ENCODE data around the gene PRPF6. TPM values are rescaled to one million over a fixed set of nuclear protein-coding genes. Genes with fewer than 3 reads are reported as not detected.
A peak's percentile ranks its signal among the peaks of the same experiment; 100 is the strongest.

PRPF6 gene
- total and polyA plus RNA-seq, 2 donors (not counting 1 experiment from before 2014, with no cell fraction given) = 31.7 to 82.9 TPM

- Histone ChIP-seq H2AFZ (ENCODE audit: insufficient read depth, low read depth, low read length, poor library complexity, severe bottlenecking) (no peak overlapping the region), H3K9ac (ENCODE audit: low read length) (no peak overlapping the region), H4K20me1 (ENCODE audit: control insufficient read depth, insufficient read depth, low read length, poor library complexity, severe bottlenecking) (peaks cover 84% of the 10 kb centered on the region), H3K4me2 (replicated peaks; ENCODE audit: low read depth, low read length, poor library complexity, severe bottlenecking) (no peak overlapping the region), H3K36me3 (replicated peaks in 1 of 2; ENCODE audit: control extremely low read depth in 1 of 2, control insufficient read depth in 1 of 2, extremely low read depth in 1 of 2, insufficient read depth in 2 of 2, low read length in 1 of 2) (peaks cover 3 to 63% of the 10 kb centered on the region in 2 experiments), H3K79me2 (ENCODE audit: control insufficient read depth, insufficient read depth, low read length) (peaks cover 44% of the 10 kb centered on the region), H3K27ac (ENCODE audit: low read length in 2 of 2) (no peak overlapping the region), H3K9me3 (ENCODE audit: control extremely low read depth in 1 of 3, control insufficient read depth in 2 of 3, insufficient read depth in 1 of 3, low read length in 2 of 3) (peaks cover 0 to 29% (median 0%) of the 10 kb centered on the region in 3 donors), H3K4me3 (ENCODE audit: control extremely low read depth in 1 of 5, extremely low read depth in 1 of 5, insufficient read depth in 1 of 5, low read depth in 2 of 5, low read length in 4 of 5) (no peak overlapping the region), H3K27me3 (replicated peaks in 1 of 4; ENCODE audit: control extremely low read depth in 1 of 4, control insufficient read depth in 3 of 4, insufficient read depth in 4 of 4, low read length in 3 of 4) (no peaks in the 10 kb centered on the region), H3K4me1 (ENCODE audit: control insufficient read depth in 2 of 2, insufficient read depth in 2 of 2, low read length in 2 of 2) (peaks cover 9 to 15% of the 10 kb centered on the region in 2 donors)
- Mint-ChIP-seq H3K4me1 (peaks cover 13% of the 10 kb centered on the region), H3K9me3 (ENCODE audit: insufficient read depth) (no peaks in the 10 kb centered on the region), H3K27ac (no peak overlapping the region), H3K4me3 (no peak overlapping the region), H3K27me3 (no peaks in the 10 kb centered on the region)
- ATAC-seq (ENCODE audit: low read depth) (no peak), DNase-seq (peak; percentile 21)
- WGBS (ENCODE audit: insufficient coverage) = 94% methylated on average over 17 of the region's 33 CpGs
- POLR2A ChIA-PET = interaction anchor here (0.6 kb wide), 1 partner anchor 27 kb away, joined by 4 read pairs; no protein-coding TSS in a partner anchor
- intact Hi-C loops (cut with micrococcal nuclease) = no loop called here
- CTCF ChIA-PET = no interaction called here
- TF ChIP-seq CTCF (IDR thresholded peaks at IDR 0.05) (no peak), EZH2 (IDR thresholded peaks at IDR 0.05; ENCODE audit: borderline replicate concordance, insufficient read depth, low read depth, low read length, poor library complexity, severe bottlenecking) (no peak)
Observed at GRCh38 chr20:63939061-63939935, 41.6 kb upstream of the PRPF6 start.

- Histone ChIP-seq H3K9me3 (ENCODE audit: control extremely low read depth in 1 of 3, control insufficient read depth in 2 of 3, insufficient read depth in 1 of 3, low read length in 2 of 3) (peaks cover 0 to 29% (median 0%) of the 10 kb centered on the region in 3 donors), H3K27ac (ENCODE audit: low read length in 2 of 2) (no peak overlapping the region), H3K27me3 (replicated peaks in 1 of 4; ENCODE audit: control extremely low read depth in 1 of 4, control insufficient read depth in 3 of 4, insufficient read depth in 4 of 4, low read length in 3 of 4) (no peaks in the 10 kb centered on the region), H3K4me1 (ENCODE audit: control insufficient read depth in 2 of 2, insufficient read depth in 2 of 2, low read length in 2 of 2) (peaks cover 9 to 15% of the 10 kb centered on the region in 2 donors), H3K4me3 (ENCODE audit: control extremely low read depth in 1 of 5, extremely low read depth in 1 of 5, insufficient read depth in 1 of 5, low read depth in 2 of 5, low read length in 4 of 5) (no peak overlapping the region), H3K4me2 (replicated peaks; ENCODE audit: low read depth, low read length, poor library complexity, severe bottlenecking) (no peak overlapping the region), H3K79me2 (ENCODE audit: control insufficient read depth, insufficient read depth, low read length) (peaks cover 44% of the 10 kb centered on the region), H3K36me3 (replicated peaks in 1 of 2; ENCODE audit: control extremely low read depth in 1 of 2, control insufficient read depth in 1 of 2, extremely low read depth in 1 of 2, insufficient read depth in 2 of 2, low read length in 1 of 2) (peaks cover 3 to 63% of the 10 kb centered on the region in 2 experiments), H2AFZ (ENCODE audit: insufficient read depth, low read depth, low read length, poor library complexity, severe bottlenecking) (no peak overlapping the region), H4K20me1 (ENCODE audit: control insufficient read depth, insufficient read depth, low read length, poor library complexity, severe bottlenecking) (peaks cover 84% of the 10 kb centered on the region), H3K9ac (ENCODE audit: low read length) (no peak overlapping the region)
- Mint-ChIP-seq H3K9me3 (ENCODE audit: insufficient read depth) (no peaks in the 10 kb centered on the region), H3K27ac (peak overlapping the region; percentile 53), H3K27me3 (no peaks in the 10 kb centered on the region), H3K4me1 (peaks cover 15% of the 10 kb centered on the region), H3K4me3 (no peak overlapping the region)
- WGBS (ENCODE audit: insufficient coverage) = 97% methylated on average over 23 of the region's 23 CpGs
- ChIA-PET POLR2A (no interaction called here), CTCF (no interaction called here)
- ATAC-seq (ENCODE audit: low read depth) (no peak), DNase-seq (no peak)
- intact Hi-C loops (cut with micrococcal nuclease) = no loop called here
- TF ChIP-seq EZH2 (IDR thresholded peaks at IDR 0.05; ENCODE audit: borderline replicate concordance, insufficient read depth, low read depth, low read length, poor library complexity, severe bottlenecking) (no peak), CTCF (IDR thresholded peaks at IDR 0.05) (no peak)
Observed at GRCh38 chr20:63940071-63940471, 40.9 kb upstream of the PRPF6 start.
